ENCODE measurements around the gene MMP28.
"Not testable (repeated sequence)": the region's sequence is repeated elsewhere in the genome, so short reads cannot be mapped to it uniquely, and the experiment has no call there.

The MMP28 gene

DNA sequence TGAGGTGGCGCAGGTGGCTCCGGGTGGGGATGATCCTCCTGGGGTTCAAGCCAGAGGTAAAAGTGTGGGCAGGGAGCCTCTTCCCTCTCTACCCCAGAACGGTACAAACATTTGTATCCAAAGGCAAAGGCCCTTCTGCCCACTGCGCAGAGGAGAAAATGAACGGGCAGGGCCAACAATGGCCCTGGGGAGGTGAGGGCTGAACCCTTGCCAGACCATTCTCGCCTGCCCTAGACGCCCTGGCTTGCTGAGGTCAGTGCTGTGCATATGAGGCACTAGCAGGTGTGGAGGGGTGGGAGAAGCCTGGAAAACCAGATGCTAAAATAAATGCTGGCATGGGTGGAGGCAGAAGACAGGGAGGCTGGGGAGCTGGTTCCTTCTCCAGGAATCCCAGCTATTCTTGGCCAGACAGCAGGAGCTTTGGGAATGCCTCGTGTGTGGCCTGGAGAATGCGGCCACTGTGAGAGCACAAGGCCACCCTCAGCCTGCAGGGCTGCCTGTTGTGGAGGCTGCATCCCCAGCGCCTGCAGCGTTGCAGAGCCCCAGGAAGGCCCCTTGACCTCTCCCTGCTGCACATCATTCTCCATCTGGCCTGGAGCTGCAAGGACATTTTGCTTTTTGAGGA is 30.2 kb downstream of the MMP28 start:
- no peak for DNase-seq

DNA sequence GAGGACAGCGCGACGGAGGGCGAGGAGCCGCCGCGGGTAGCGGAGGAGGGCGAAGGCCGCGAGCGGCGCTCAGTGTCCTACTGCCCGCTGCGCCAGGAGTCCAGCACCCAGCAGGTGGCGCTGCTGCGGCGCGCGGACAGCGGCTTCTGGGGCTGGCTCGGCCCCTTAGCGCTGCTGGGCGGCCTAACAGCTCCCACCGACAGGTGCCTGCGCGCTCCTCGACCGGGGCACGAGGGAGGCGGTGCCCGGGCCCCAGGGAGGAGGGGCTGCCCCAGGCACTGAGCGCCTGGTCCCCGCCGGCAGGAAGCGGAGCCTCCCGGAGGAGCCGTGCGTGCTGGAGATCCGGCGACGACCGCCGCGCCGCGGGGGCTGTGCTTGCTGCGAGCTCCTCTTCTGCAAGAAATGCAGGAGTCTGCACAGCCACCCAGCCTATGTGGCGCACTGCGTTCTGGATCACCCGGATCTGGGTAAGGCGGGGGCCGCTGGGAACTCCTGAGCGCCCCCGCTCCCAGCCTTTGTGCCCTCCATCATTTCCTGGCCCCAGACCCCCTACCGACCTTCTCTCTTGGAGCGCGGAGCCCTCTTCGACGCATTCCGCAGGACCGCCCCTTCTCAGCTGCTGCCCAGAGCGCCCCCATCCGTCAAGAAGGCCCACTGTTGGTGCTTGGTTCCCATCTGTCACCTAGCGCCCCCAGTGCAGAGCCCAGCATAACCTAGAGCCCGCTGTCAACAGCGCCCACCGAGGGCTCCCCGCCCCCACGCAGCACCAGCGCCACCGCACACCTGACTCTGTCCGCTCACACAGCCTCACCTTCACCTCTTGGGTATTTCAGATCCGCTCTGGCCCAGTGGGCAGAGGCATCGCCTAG is 31.1 kb downstream of the MMP28 start:
- peak; percentile 95 for DNase-seq

DNA sequence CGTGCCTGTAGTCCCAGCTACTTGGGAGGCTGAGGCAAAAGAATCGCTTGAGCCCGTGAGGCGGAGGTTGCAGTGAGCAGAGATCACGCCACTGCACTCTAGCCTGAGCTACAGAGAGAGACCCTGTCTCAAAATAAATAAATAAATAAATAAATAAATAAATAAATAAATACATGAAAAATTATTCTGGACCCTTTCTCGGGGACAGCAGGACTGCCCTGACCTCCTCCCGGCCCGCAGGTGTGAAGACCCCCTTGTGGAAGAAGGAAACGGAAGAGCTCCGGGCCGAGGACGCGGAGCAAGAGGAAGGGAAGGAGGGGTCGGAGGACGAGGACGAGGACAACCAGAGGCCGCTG is 31.7 kb downstream of the MMP28 start:
- no peak for DNase-seq

DNA sequence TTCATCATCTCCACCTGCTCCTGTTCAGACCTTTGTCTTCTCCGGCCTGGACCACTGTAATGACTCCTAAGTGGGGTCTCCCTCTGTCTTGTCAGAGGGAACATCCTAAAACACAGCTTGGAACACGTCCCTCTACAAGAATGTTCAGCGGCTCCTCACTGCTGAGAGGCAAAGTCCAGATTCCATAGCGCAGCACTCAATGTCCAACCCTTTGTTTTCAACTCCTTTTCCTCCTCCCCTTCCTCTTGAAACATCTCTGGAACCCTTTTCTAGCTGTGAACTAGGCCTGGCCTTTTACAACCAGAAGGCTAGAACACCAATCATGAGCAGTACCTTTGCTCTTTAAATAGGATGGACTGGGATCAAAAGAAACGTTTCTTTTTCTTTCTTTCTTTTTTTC is 33.8 kb downstream of the MMP28 start:
- DNase-seq, result no peak

DNA sequence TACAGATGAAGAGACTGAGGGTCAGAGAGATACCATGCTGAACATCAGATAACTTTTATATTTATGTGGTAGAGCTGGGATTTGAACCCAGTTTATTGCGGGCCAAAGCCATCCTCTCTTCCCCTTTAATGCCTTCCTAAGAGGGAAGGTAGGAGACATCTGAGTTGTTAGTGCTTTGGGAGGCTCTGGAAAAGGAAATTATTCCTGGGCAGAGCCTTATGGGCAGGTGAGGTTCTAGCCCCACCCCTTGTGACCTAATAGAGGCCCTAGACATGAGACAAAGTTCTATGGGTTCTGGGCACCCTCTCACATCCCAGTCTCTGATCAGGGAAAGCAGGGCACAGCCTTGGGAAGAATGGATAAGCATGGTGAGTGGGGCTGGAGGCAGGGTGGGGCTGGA is 34.9 kb downstream of the MMP28 start, which contains the start of gene C17orf50:
Gene C17orf50, plus strand, starts transcription at position 301 of the 400 bp plus-strand sequence. Its CDS starts 55 bp downstream, at position 356.
- no peak for DNase-seq

DNA sequence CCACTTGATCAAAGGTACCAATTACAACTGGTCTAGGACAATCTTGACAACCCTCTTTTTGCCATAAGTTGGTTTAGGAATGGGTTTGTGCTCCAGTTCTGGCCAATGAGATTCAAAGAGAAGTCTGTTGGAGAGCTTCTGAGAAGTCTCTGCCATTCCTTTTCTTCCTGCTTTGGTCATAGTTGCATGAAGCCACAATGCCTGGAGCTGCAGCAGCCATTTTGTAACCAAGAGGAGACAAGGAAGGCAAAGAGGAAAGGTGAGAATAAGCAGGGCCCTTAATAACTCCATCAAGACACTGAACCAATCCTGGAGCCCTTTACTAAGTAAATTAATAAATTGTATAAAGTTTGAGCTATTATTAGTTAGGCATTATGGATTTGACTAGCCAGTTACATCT is 38.2 kb downstream of the MMP28 start:
- no peak for DNase-seq

DNA sequence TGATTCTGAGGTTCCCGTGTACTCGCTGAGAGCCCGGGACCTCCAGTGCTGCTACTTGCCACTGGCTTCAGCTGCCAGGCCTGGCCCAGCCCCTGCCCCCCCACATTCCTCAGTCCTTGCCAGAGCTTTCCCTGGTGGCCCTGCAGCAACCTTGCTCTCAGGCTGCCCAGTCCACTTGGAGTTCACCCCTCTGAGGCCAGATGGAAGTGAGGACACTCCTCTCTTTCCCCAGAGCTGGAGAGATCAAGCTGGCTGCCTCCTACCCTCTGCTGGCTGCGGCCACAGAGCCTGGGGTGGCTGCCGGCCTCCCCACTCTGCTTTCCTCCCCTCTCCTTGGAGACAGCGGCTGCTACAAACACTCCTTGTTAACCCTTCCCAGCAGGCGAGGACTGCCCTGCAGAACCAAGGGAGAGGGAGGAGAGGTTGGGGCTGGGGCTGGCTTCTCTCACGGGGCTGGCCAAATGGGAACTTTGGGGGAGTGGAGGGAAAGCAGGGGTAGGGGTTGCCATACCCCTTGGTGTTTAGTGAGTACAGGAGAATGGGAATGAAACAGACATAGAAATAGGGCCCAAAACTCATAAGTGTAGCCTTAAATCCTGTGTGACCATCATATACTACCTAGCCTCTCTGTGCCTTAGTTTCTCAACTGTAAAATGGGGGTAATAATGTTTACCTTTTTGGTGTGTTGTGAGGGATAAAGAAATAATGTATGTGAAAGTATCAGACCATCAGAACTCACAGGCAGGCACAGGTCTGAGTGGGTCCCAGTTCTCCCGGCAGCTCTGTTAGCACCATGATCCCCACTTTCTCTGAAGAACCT is 42.3 kb downstream of the MMP28 start, which contains the start of gene GAS2L2:
Gene GAS2L2, minus strand, starts transcription at position 295 of the 820 bp plus-strand sequence. CDS start 389 bp downstream, outside the sequence.
- no peak for DNase-seq

DNA sequence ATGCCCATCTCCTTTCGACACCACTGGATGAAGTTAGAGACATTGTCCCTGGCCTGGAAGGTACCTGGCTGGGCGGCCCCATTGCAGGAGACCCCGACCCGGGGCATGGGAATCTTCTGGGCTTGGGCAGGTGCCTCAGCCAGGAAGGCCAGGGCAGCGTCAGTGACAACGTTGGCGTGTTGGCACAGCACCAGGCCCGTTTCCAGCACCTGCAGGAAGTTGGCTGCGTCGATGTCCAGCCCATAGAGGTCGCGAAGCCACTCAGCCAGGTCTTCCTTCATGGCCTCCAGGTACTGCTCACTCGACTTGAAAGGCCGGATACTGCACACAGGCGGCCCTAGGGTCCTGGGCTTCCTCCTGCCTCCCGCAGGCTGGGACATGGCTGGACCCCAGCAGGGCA is 43.0 kb downstream of the MMP28 start:
- DNase-seq, result peak; percentile 78

DNA sequence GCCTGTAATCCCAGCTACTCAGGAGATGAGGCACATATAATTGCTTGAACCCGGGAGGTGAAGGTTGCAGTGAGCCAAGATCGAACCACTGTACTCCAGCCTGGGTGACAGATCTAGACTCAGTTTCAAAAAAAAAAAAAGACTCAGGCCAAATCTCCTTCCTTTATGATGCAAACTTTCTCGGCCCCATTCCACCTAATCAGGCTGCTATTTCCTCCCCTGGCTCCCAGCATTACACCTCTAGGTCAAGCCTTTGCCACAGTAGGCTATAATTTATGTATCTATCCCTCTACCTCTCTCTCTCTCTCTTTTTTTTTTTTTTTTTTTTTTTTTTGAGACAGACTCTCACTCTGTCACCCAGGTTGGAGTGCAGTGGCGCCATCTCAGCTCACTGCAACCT is 43.9 kb downstream of the MMP28 start:
- DNase-seq, result not testable (repeated sequence)

DNA sequence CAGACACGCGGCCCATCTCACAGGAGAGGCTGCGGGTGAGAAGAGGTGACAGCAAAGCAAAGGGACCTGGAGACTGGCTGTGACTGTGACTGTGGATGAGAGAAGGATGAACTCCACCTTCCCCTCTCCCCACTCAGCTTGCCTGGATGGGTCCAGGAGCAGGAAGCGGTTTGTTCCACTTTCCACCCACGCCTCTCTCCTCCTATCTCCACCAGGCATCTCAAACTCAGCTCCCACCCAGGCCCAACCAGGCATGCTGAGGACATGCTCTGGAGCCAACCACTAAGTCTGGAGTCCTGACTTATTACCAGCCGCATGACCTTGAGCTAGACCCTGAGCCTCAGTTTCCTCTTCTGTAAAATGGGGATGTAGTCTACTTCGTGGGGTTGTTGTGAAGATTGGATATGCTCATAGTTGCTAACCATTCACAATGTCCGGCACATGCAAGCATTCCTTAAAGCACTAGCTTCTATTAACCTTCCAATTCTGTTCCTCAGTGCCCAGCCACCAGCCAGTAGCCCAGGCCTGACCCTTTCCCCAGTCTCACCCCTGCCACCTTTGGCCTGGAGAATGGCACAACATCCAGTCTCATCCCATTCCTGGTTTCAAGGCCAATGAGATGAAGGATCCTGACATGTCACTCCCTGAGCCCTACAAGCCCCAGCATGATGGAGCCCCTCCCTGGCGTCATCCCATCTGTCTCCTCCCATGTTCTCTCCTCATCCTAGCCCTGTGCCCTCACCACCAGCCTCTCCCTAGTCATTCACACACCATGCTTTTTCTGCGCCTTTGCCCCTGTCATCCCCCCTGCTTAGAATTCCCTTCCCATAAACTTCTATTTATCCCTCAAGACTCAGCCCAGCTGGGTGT is 44.7 kb downstream of the MMP28 start:
- no peak for DNase-seq

DNA sequence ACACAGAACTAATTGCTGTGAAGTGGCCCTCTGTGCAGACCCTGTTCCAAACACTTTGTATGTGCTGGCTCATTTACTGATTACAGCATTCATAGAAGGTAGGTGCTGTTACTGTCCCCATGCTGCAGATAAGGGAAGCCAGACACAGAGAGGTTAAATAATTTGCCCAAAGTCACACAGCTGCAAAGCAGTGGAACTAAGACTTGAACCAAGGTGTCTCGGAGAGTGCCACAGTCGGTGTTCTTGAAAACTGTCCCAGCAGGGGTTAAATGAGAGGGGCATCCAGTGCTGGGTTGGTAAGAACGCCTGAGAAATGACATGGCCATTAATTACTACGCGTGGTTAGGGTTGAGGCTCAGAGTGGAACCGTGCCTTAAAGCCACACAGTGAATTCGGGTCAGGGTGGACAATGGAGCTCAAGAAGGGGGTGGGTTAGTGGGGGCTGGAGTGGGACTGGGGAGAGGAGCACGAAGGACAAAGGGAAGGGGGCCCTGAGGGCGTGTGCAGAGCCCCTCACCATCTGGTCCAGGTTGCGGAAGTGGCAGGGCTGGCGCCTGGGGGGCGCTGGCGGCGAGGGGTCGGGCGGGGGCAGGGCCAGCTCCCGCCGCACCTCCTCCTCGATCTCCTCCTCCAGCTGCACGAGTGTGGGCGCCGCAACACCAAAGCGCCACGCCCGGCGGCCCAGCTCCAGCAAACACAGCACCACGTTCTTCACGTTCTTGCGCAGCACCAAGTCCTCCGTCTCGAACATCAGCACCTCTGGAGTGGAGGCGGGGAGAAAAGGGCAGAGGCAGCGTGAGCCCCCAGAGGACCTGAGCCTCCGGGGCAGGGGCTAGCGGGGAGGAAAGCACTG is 45.7 kb downstream of the MMP28 start:
- no peak for DNase-seq

DNA sequence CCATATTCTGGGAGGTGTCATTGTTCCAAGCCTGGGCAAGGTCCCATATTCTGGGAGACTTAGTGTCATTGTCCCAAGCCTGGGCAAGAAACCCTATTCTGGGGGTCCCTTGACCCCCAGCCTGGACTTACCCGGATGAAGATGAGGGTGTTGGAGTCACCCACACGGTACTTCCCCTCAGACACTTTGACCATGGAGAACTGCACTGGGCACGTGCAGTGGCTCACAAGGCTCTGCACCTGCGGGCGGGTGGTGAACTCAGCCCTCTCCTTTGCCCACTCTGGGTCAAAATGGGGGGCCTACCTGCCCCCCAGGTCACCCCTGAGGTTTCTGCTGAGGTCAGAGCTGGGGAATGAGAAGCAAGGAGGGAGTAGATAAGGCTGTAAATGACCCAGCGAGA is 46.5 kb downstream of the MMP28 start:
- no peak for DNase-seq

DNA sequence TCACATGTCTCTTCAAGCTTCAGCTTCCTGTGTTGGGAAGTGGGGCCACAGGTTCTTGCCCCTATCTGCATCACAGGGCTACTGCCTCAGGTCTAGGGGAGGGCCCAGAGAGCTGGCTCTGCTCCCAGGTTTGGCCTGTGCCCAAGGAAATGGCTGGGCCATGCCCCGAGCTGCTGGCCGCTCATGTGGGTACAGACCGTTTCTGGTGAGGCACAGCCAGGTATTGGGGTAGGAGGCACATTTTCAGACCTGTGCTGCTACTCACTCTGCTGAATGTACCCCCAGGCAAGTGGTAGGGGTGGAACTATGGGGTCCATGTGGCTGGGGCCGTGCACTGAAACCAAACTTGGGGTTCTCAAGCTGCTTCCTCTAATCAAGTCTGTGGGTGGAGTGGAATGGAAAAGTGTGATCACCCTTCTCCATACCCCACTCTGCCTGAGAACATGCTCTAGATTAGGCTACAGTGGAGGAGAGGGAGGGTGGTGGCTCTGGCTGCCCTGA is 47.0 kb downstream of the MMP28 start:
- DNase-seq, result no peak

DNA sequence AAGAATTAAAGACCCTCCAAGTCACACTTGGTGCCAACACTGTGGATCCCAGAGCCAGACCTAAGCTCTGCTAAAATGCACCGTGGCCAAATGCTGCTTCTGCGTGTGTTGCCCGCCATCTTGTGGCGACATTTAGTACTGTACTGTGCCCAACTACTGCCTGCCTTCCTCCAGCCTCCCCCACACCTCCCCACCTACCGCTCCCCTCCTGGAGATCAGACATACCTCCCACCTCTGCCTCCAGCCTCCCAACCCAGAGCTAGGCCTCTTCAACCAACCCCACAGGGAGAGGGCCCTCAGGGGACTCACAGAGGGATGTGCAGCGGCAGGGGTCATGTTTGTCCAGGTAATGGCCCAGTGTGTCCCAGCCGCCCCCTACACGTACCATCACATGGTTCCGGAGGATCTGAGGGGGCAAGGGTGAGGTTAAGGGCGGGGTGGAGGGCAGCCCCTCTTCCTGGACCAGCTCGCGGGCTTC is 47.9 kb downstream of the MMP28 start:
- peak; percentile 79 for DNase-seq

DNA sequence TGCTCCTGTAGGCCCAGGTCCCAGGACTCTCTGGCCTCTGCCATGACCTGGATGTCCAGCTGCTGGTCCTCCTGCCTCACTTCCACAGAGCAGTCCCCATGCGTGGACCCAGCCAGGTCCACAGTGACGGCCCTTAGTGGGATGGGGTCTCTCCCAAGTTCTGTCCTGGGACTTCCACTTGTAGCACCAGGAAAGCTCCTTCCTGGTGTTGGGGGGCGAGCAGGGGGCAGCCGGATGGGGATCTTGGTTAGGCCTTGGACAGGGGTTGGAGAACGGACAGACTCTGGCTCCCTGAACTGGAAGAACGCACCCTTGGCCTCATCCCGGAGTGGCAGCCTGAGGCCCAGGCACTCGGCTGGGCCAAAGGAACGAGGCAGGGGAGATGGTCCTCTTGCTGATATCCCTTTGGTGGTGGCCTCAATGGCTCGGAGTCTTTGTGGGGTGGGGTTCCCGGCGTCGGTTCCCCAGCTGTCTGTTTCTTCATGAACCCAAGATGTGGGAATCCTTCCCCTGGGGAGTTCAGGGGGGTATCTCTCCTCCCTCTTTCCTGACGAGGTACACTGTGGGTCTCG is 49.6 kb downstream of the MMP28 start:
- DNase-seq, result no peak

DNA sequence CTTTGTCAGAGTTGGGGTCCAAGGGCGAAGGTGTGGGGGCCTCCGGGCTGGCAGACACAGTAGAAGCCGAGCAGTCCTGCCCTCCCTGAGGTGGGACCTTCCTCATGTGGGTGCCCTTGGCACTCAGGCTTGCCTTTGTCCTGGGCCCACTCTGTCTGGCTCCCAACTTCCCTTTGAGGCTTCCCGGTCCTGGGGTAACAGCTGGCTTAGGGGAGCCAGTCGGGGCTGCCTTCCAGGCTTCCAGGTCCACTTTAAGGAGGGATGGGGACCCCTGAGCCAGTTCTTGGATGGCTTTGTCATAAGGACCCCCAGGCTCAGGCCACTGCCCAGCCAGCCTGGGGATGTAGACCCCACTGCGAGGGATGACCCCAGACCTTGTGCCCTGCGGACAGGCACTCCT is 50.2 kb downstream of the MMP28 start:
- DNase-seq, result no peak

DNA sequence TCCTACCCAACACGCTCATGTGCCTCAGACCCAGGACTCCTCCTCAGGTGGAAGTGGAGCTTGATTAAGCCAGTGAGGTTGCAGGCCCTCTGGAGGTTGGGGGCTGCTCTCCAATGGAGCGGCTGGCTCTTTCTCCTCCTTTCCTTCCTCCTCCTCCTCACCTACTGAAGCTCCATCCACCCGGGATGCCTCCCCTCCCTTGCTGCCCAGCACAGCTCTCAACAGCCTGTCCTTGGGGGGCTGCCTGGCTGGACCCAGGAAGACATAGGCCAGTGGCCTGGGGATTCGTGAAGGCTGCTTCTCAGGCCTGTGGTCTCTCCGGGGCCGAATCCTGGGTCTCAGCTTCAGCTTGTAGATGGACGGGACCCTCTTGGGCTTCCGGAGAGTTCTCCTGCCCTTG is 50.6 kb downstream of the MMP28 start:
- no peak for DNase-seq

DNA sequence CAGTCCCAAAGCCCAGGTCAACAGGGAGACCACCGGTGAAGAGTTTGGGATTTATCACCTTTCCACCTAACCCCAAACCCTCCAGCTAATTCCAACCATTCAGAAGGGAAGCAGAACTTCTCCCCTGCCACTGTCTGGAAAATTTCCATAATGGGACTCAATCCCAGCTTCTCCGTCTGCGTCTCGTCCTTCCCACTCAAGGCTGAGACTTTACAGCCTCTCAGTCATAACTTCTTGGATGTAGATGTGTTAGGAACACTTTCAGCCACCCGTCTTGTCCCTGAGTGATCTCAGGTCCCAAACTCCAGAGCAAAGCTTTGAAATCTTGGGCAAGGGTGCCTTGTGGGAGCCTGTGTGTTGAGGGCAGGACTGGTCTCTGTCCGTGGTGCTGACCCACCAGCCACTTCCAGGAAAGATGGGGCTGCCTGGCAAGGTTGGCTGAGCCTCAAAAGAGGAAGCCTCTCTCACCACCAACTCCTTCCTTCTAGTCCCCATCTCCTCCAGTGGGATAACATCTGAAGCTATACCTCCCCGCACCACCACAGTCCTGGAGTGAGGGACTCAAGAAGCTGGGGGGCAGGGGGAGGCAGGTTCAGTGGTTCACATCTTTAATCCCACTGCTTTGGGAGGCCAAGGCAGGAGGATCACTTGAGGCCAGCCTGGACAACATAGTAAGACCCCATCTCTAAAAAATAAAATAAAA is 51.7 kb downstream of the MMP28 start:
- peak; percentile 11 for DNase-seq

DNA sequence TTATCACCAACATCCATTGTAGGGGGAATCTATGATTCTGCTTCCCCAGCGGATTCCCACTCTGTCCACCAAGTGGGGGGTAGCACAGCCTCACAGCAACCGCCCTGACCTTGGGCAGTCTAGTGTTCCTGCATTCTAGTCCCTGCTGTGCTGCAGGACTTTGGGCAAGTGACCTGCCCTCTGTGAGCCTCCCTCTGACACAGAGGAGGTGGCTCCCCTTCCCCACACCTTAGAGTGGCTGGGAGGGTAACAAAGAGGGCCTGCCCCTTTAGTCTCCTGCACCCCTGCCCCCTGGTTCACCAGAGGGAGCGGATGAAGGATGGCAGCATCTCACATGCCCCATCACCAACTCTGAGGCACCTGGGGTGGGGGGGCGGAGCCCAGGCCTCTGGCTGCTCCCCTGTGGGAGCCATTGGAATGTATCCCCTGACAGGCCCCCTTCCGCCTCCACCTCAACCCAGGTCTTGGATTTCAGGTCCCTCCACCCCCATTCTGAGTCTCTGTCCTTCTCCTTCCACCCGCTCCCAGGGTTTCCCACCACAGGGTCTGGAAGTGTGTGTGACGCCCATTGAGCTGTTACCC is 52.5 kb downstream of the MMP28 start:
- no peak for DNase-seq

DNA sequence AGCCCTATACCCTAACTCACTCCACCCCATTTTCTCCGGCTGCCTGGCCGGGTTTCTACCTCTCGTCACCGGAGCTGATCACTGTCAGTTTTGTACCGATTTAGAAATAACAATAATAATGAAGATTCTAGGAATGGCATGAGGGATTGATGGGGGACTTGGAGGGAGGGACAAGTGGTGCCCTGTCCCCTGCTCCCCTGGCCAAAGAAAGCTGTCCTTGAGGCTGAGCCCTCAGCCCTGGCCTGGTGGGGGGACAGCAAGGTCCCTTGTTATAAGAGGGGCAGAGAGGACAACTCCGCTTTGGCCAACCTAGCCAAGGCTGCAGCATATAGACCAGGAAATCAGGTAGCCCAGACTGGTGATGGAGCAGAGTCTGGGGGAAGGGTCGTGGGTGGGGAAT is 52.9 kb downstream of the MMP28 start:
- no peak for DNase-seq
